Aorta (tissue), 5 donors: ENCODE results near the gene PSME1. TPM values are rescaled to one million over a fixed set of nuclear protein-coding genes. Genes with fewer than 3 reads are reported as not detected.

Experiments used
- ATAC-seq: fragments of 200-7000 bp; cut with Tn5 transposase; one replicate; pipeline ENCODE4 v1.9.1; 2022; ENCODE audit warnings: moderate library complexity; ENCODE audit not compliant: low FRiP score
- DNase-seq, 2 donors: peaks; one replicate each; pipeline ENCODE4 v3.0.0-alpha.2; 2020
- H3K27ac ChIP-seq, 2 donors: one replicate each; pipeline ENCODE4 v1.5.1; 2013; ENCODE audit warnings: low read length in 2 of 2, mild to moderate bottlenecking in 2 of 2, moderate library complexity in 2 of 2, control low read depth in 1 of 2, inconsistent platforms in 1 of 2, low read depth in 1 of 2
- H3K27me3 ChIP-seq, 2 donors: one replicate each; pipeline ENCODE4 v1.6.1; 2013; ENCODE audit warnings: control low read depth in 1 of 2, low read length in 1 of 2, mild to moderate bottlenecking in 1 of 2, moderate library complexity in 1 of 2; ENCODE audit not compliant: insufficient read depth in 2 of 2, control insufficient read depth in 1 of 2
- H3K36me3 ChIP-seq, 2 donors: one replicate each; pipeline ENCODE4 v1.6.1; 2013; ENCODE audit warnings: control low read depth in 1 of 2, low read length in 1 of 2, mild to moderate bottlenecking in 1 of 2; ENCODE audit not compliant: insufficient read depth in 2 of 2, control insufficient read depth in 1 of 2
- H3K4me1 ChIP-seq, 2 donors: one replicate each; pipeline ENCODE4 v1.6.1; 2013; ENCODE audit warnings: low read length in 2 of 2, control low read depth in 1 of 2, mild to moderate bottlenecking in 1 of 2, moderate library complexity in 1 of 2; ENCODE audit not compliant: insufficient read depth in 2 of 2, control insufficient read depth in 1 of 2
- H3K4me3 ChIP-seq, 2 donors: one replicate each; pipeline ENCODE4 v1.5.1; 2013; ENCODE audit warnings: low read length in 2 of 2, control low read depth in 1 of 2, mild to moderate bottlenecking in 1 of 2
- H3K9me3 ChIP-seq: one replicate; pipeline ENCODE4 v1.6.1; 2013; ENCODE audit warnings: mild to moderate bottlenecking, low read length; ENCODE audit not compliant: control insufficient read depth
- WGBS, 2 donors: extraction: QIAGEN DNeasy Blood & Tissue Kit; methylation state at CpG; one replicate each; pipeline ENCODE4 v1.1.7; 2013; 5-methylcytosine and 5-hydroxymethylcytosine counted together
- intact Hi-C, 2 donors: fragments of 100-400 bp; cut with DNase I; formaldehyde crosslinking; loops; one replicate each; pipeline versions ENCODE4 v1.14.2 to v1.15.0; 2022
- polyA plus RNA-seq, 2 donors: library from polyadenylated mRNA; stranded (reverse); fragments of 200-250 nt; gene quantifications; one replicate each; pipeline ENCODE4 v1.2.3, GENCODE V29; 2013
- total RNA-seq, 2 donors: library from RNA; stranded (reverse); fragmentation: NEBNext Ultra II Directional; extraction: Animal tissue kit (Norgen Biotek cat#: 25700); gene quantifications; one replicate each; pipeline ENCODE4 v1.2.1, GENCODE V29; 2021
- donor health status: healthy with polysubstance abuse.
- donor health status: Bipolar disorder and iron deficiency.
- donor health status: DM: no; HTN: no; CAD: no.
- donor health status: DM: no; HTN: no; CAD: no.
- donor health status: DM: yes; HTN: yes; CAD: no.

Gene PSME1
- total and polyA plus RNA-seq, 4 donors = 112 to 210 (median 166) TPM

DNA sequence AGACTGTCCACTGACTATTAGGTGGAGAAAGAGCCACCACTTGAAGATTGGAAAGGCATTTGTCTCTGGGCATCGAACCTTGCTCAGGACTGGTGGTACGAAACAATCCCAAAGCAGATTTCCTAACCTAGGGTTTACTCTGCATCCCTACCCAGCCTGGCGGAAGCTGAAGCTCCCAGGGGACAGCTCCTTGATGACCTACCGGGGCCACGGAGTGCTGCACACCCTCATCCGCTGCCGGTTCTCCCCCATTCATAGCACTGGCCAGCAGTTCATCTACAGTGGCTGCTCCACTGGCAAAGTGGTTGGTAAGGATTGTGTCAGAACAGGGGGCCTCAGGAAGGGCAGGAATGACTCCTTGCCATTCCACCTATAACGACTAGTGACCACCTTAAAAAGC, 14.8 kb upstream of the PSME1 start:
- intact Hi-C loops = no loop called here
- H3K4me3 ChIP-seq = no peak overlapping the region
- H3K9me3 ChIP-seq = no peaks in the 10 kb centered on the region
- H3K27ac ChIP-seq = no peak overlapping the region
- peak; percentile 5 to 46 for DNase-seq
- no peaks in the 10 kb centered on the region for H3K27me3 ChIP-seq
- ATAC-seq = no peak
- 91 to 93% methylated on average over 8 of the region's 8 CpGs for WGBS, 2 donors
- peaks cover 0 to 8% of the 10 kb centered on the region in 2 donors for H3K36me3 ChIP-seq
- H3K4me1 ChIP-seq = no peaks in the 10 kb centered on the region

GRCh38 chr14:24122416-24122815, 13.6 kb upstream of the PSME1 start:
- no peaks in the 10 kb centered on the region for H3K4me1 ChIP-seq
- 85 to 90% methylated on average over 4 of the region's 4 CpGs for WGBS, 2 donors
- H3K36me3 ChIP-seq = peaks cover 0 to 8% of the 10 kb centered on the region in 2 donors
- no peak overlapping the region for H3K27ac ChIP-seq
- no peak overlapping the region for H3K4me3 ChIP-seq
- intact Hi-C loops = no loop called here
- H3K27me3 ChIP-seq = no peaks in the 10 kb centered on the region
- no peaks in the 10 kb centered on the region for H3K9me3 ChIP-seq
- DNase-seq (no peak), ATAC-seq (no peak)

DNA sequence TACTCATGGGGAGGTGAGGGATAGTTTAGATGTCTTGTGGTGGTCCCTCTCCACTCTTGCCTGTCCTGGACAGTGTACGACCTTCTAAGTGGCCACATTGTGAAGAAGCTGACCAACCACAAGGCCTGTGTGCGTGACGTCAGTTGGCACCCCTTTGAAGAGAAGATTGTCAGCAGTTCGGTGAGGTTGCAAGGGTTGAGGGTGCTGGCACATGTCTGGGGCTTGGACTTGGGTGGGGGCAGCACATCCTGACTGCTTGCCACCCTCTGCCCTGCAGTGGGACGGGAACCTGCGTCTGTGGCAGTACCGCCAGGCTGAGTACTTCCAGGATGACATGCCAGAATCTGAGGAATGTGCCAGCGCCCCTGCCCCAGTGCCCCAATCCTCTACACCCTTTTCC, 13.1 kb upstream of the PSME1 start:
- WGBS, 2 donors = 83 to 85% methylated on average over 8 of the region's 8 CpGs
- intact Hi-C loops = no loop called here
- H3K27me3 ChIP-seq = no peaks in the 10 kb centered on the region
- no peak overlapping the region for H3K27ac ChIP-seq
- H3K9me3 ChIP-seq = no peaks in the 10 kb centered on the region
- ATAC-seq = no peak
- H3K36me3 ChIP-seq = peaks cover 0 to 8% of the 10 kb centered on the region in 2 donors
- no peak overlapping the region for H3K4me3 ChIP-seq
- peak; percentile 29 to 31 for DNase-seq
- no peaks in the 10 kb centered on the region for H3K4me1 ChIP-seq

- DNase-seq (peak; percentile 29 to 44), ATAC-seq (no peak)
- Histone ChIP-seq H3K4me1 (no peaks in the 10 kb centered on the region), H3K4me3 (no peak overlapping the region), H3K27me3 (no peaks in the 10 kb centered on the region), H3K36me3 (peaks cover 0 to 8% of the 10 kb centered on the region in 2 donors), H3K27ac (no peak overlapping the region), H3K9me3 (no peaks in the 10 kb centered on the region)
- intact Hi-C loops = no loop called here
- WGBS, 2 donors = 84 to 87% methylated on average over 9 of the region's 9 CpGs
Observed at GRCh38 chr14:24123424-24124417, 12.3 kb upstream of the PSME1 start.

DNA sequence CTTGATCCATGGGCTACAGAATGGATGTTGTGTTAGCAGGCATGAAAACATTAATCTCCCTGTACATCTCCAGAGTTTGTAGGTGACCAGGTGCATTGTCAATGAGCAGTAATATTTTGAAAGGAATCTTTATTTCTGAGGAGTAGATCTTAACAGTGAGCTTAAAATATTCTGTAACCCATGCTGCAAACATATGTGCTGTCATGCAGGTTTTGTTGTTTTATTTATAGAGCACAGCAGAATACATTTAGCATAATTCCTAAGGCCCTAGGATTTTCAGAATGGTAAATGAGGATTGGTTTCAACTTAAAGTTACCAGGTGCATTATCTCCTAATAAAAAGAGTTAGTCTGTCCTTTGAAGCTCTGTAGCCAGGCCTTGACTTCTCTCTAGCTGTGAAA, 9.1 kb upstream of the PSME1 start:
- Histone ChIP-seq H3K27ac (no peak overlapping the region), H3K4me1 (no peaks in the 10 kb centered on the region), H3K27me3 (no peaks in the 10 kb centered on the region), H3K4me3 (no peak overlapping the region), H3K9me3 (no peaks in the 10 kb centered on the region), H3K36me3 (peaks cover 0 to 4% of the 10 kb centered on the region in 2 donors)
- no peak for DNase-seq
- ATAC-seq = no peak
- intact Hi-C loops = no loop called here

GRCh38 chr14:24127673-24128072, 8.3 kb upstream of the PSME1 start:
- H3K4me3 ChIP-seq = no peak overlapping the region
- no peaks in the 10 kb centered on the region for H3K27me3 ChIP-seq
- H3K9me3 ChIP-seq = no peaks in the 10 kb centered on the region
- intact Hi-C loops = no loop called here
- no peaks in the 10 kb centered on the region for H3K4me1 ChIP-seq
- H3K36me3 ChIP-seq = peaks cover 0 to 4% of the 10 kb centered on the region in 2 donors
- no peak overlapping the region for H3K27ac ChIP-seq
- no peak for DNase-seq
- 87 to 88% methylated on average over 2 of the region's 2 CpGs for WGBS, 2 donors
- no peak for ATAC-seq

- H3K27me3 ChIP-seq = no peaks in the 10 kb centered on the region
- 88 to 91% methylated on average over 8 of the region's 8 CpGs for whole genome bisulfite sequencing, 2 donors
- H3K4me1 ChIP-seq = no peaks in the 10 kb centered on the region
- no peak overlapping the region for H3K27ac ChIP-seq
- no peaks in the 10 kb centered on the region for H3K9me3 ChIP-seq
- peak in 1 of 2 donors; percentile 16 for DNase-seq
- ATAC-seq = no peak
- H3K4me3 ChIP-seq = no peak overlapping the region
- intact Hi-C loops = no loop called here
- no peaks in the 10 kb centered on the region for H3K36me3 ChIP-seq
Observed at GRCh38 chr14:24129410-24129998, 6.5 kb upstream of the PSME1 start.

GRCh38 chr14:24130380-24130716, 5.6 kb upstream of the PSME1 start, which contains the start of gene FITM1:
Gene FITM1, plus strand, starts transcription at chr14:24130659. Its CDS starts 905 bp downstream, at chr14:24131564.
- ATAC-seq (no peak), DNase-seq (no peak)
- no peaks in the 10 kb centered on the region for H3K9me3 ChIP-seq
- 93 to 95% methylated on average over 5 of the region's 5 CpGs for WGBS, 2 donors
- H3K27ac ChIP-seq = no peak within 1 kb of the TSS
- no peaks in the 10 kb centered on the region for H3K27me3 ChIP-seq
- no peak within 1 kb of the TSS for H3K4me3 ChIP-seq
- intact Hi-C loops = no loop called here
- no peaks in the 10 kb centered on the region for H3K4me1 ChIP-seq
- H3K36me3 ChIP-seq = no peaks in the 10 kb centered on the region
